ENCODE measurements around the gene FAM200C. TPM values are rescaled to one million over a fixed set of nuclear protein-coding genes. Genes with fewer than 3 reads are reported as not detected.

Gene FAM200C
- total RNA-seq, 4 donors from 2014 or later, result 0.51 to 1.1 (median 0.86) TPM

GRCh38 chr5:160445132-160445531, 45.3 kb upstream of the FAM200C start:
- intact Hi-C loops (cut with DNase I; ENCODE audit: low total_unique reads) (no loop called here), in situ Hi-C loops (cut with MboI; ENCODE audit: low sequenced_read_pairs in 4 of 4) (no loop called here)
- no peak for DNase-seq
- TF ChIP-seq, protein P1, sequence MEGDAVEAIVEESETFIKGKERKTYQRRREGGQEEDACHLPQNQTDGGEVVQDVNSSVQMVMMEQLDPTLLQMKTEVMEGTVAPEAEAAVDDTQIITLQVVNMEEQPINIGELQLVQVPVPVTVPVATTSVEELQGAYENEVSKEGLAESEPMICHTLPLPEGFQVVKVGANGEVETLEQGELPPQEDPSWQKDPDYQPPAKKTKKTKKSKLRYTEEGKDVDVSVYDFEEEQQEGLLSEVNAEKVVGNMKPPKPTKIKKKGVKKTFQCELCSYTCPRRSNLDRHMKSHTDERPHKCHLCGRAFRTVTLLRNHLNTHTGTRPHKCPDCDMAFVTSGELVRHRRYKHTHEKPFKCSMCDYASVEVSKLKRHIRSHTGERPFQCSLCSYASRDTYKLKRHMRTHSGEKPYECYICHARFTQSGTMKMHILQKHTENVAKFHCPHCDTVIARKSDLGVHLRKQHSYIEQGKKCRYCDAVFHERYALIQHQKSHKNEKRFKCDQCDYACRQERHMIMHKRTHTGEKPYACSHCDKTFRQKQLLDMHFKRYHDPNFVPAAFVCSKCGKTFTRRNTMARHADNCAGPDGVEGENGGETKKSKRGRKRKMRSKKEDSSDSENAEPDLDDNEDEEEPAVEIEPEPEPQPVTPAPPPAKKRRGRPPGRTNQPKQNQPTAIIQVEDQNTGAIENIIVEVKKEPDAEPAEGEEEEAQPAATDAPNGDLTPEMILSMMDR (IDR thresholded peaks at IDR 0.05 in 4 of 5, conservative IDR thresholded peaks at IDR 0.05 in 1 of 5), result no peak
- no peak for TF ChIP-seq POLR2A (IDR thresholded peaks at IDR 0.05)
- no peak overlapping the region for H3K27ac ChIP-seq
- no peak overlapping the region for H3K4me3 ChIP-seq
- H3K36me3 ChIP-seq, result no peaks in the 10 kb centered on the region
- no peaks in the 10 kb centered on the region for H3K9me3 ChIP-seq
- H3K4me1 ChIP-seq, result no peaks in the 10 kb centered on the region
- H3K27me3 ChIP-seq, result no peaks in the 10 kb centered on the region
- ATAC-seq, result no peak

GRCh38 chr5:160444407-160444806, 44.6 kb upstream of the FAM200C start:
- in situ Hi-C loops (cut with MboI; ENCODE audit: low sequenced_read_pairs in 4 of 4), result no loop called here
- ATAC-seq, result no peak

DNA sequence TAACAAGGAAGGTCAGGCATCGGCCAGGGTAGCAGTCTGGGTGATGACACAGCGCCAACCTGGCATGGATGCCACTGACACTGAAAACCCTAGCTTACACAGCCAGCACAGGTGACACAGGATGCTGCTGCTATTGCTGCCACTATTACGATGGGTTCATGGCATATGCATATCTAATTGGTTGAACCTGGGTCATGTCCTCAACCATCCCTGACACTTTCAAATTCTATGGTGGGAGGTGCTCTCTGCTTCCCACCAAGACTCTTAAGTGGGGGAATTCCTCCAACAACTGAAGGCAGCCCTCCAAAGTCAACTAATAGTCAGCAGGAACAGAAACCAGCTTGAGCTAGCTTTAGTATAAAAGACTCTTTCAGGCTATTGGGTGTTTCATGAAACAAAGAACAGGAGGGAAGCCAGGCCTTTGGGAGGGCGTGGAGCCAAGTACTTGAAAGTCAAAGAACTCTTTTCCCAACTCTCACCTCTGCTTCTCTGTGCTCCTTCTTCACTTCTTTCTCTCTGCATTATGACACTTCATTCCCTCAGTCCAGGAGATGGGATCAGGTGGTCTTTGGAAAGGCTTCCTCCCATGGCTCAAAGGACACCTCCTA, 43.1 kb upstream of the FAM200C start:
- H3K4me3 ChIP-seq, result no peak overlapping the region
- H3K9me3 ChIP-seq, result no peaks in the 10 kb centered on the region
- no peak overlapping the region for H3K27ac ChIP-seq
- DNase-seq (no peak), ATAC-seq (no peak)
- intact Hi-C loops (cut with DNase I; ENCODE audit: low total_unique reads), result no loop called here
- no peaks in the 10 kb centered on the region for H3K36me3 ChIP-seq
- in situ Hi-C loops (cut with MboI; ENCODE audit: low sequenced_read_pairs in 4 of 4), result no loop called here
- peaks cover 8 to 10% of the 10 kb centered on the region in 2 donors for H3K4me1 ChIP-seq
- no peak for TF ChIP-seq POLR2A (IDR thresholded peaks at IDR 0.05)
- TF ChIP-seq, protein P1 (IDR thresholded peaks at IDR 0.05 in 4 of 5, conservative IDR thresholded peaks at IDR 0.05 in 1 of 5), result no peak
- H3K27me3 ChIP-seq, result no peaks in the 10 kb centered on the region

More at GRCh38 chr5:160444407-160444806, 44.6 kb upstream of the FAM200C start:
- H3K4me3 ChIP-seq, result no peak overlapping the region
- DNase-seq, result no peak
- intact Hi-C loops (cut with DNase I; ENCODE audit: low total_unique reads), result no loop called here
- H3K9me3 ChIP-seq, result no peaks in the 10 kb centered on the region
- H3K27me3 ChIP-seq, result no peaks in the 10 kb centered on the region
- H3K4me1 ChIP-seq, result no peaks in the 10 kb centered on the region
- no peak for TF ChIP-seq POLR2A (IDR thresholded peaks at IDR 0.05)
- TF ChIP-seq, protein P1 (IDR thresholded peaks at IDR 0.05 in 4 of 5, conservative IDR thresholded peaks at IDR 0.05 in 1 of 5), result no peak
- no peak overlapping the region for H3K27ac ChIP-seq
- H3K36me3 ChIP-seq, result no peaks in the 10 kb centered on the region

- ATAC-seq (no peak), DNase-seq (no peak)
- Histone ChIP-seq H3K4me1 (peaks cover 8 to 10% of the 10 kb centered on the region in 2 donors), H3K27ac (no peak overlapping the region), H3K9me3 (no peaks in the 10 kb centered on the region), H3K4me3 (no peak overlapping the region), H3K27me3 (no peaks in the 10 kb centered on the region), H3K36me3 (no peaks in the 10 kb centered on the region)
- no peak for TF ChIP-seq POLR2A (IDR thresholded peaks at IDR 0.05)
- TF ChIP-seq, protein P1 (IDR thresholded peaks at IDR 0.05 in 4 of 5, conservative IDR thresholded peaks at IDR 0.05 in 1 of 5), result no peak
- in situ Hi-C loops (cut with MboI; ENCODE audit: low sequenced_read_pairs in 4 of 4) (no loop called here), intact Hi-C loops (cut with DNase I; ENCODE audit: low total_unique reads) (no loop called here)
Observed at GRCh38 chr5:160441311-160441781, 41.5 kb upstream of the FAM200C start.

All from gastrocnemius medialis (tissue), 4 donors.